ENCODE measurements around the gene DUSP22. TPM values are rescaled to one million over a fixed set of nuclear protein-coding genes. Genes with fewer than 3 reads are reported as not detected.

Gene DUSP22
- total RNA-seq, 1 donor from 2014 or later: 34.9 TPM

DNA sequence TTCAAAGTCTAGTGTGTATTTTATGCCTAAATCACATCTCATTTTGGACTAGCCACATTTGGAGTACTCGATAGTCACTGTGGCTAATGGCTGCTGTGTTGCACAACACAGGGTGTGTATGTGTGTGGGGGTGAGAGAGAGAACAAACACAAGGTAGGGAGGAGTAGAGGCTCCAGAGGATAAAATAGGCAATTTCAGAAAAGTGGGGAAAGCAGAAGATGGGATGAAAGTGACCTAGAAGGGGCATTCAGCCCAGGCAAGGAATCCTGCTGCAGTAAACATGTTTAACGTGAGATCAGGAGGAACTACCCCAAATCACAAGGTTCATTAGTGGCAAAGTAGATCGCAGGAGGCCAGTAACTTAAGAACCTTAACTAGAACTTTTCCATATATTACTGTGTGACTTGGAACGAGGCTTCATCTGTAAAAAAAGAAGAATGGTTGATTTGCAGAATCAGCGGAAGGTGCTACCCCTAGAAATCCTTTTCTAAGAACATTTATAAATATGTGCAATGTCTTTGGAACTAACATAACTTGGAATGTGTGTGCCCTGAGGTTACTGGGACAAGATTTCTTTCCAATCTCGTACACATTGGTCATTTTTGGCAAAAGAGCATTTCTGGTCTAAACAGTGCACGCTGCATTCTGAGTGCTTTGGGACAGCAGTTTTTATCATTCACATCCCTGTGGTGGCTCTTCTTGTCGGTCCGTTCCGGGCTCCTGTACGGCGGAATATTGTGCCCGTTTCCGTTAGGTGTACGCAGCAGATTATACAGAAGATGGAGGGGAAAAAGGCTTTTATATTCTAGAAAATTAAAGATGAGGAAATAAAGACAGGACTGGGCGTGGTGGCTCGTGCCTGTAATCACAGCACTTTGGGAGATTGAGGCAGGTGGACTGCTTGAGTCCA, 2.6 kb downstream of the DUSP22 start:
- peaks cover 10% of the 10 kb centered on the region for H3K4me1 ChIP-seq (ENCODE audit: insufficient read depth, low read length)
- no peaks in the 10 kb centered on the region for H3K27me3 Mint-ChIP-seq (ENCODE audit: low read depth, unreplicated experiment)
- H4K20me1 ChIP-seq (ENCODE audit: insufficient read depth, low read length): peaks cover 17% of the 10 kb centered on the region
- H3K4me2 ChIP-seq (ENCODE audit: low read length): no peak overlapping the region
- peaks cover 4% of the 10 kb centered on the region for H3K4me1 Mint-ChIP-seq (ENCODE audit: low read depth, unreplicated experiment)
- H3K4me3 Mint-ChIP-seq (ENCODE audit: unreplicated experiment): no peak overlapping the region
- H3K36me3 Mint-ChIP-seq (ENCODE audit: low read depth, unreplicated experiment): no peaks in the 10 kb centered on the region
- no peaks in the 10 kb centered on the region for H3K27me3 ChIP-seq (ENCODE audit: insufficient read depth, low read length)
- no peak overlapping the region for H3K4me3 ChIP-seq (ENCODE audit: insufficient read depth, low read depth, low read length)
- no peak overlapping the region for H2AFZ ChIP-seq (ENCODE audit: low read depth, low read length)
- peaks cover 4% of the 10 kb centered on the region for H3K79me2 ChIP-seq (ENCODE audit: insufficient read depth, low read length)
- TF ChIP-seq, protein P1, sequence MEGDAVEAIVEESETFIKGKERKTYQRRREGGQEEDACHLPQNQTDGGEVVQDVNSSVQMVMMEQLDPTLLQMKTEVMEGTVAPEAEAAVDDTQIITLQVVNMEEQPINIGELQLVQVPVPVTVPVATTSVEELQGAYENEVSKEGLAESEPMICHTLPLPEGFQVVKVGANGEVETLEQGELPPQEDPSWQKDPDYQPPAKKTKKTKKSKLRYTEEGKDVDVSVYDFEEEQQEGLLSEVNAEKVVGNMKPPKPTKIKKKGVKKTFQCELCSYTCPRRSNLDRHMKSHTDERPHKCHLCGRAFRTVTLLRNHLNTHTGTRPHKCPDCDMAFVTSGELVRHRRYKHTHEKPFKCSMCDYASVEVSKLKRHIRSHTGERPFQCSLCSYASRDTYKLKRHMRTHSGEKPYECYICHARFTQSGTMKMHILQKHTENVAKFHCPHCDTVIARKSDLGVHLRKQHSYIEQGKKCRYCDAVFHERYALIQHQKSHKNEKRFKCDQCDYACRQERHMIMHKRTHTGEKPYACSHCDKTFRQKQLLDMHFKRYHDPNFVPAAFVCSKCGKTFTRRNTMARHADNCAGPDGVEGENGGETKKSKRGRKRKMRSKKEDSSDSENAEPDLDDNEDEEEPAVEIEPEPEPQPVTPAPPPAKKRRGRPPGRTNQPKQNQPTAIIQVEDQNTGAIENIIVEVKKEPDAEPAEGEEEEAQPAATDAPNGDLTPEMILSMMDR (IDR thresholded peaks at IDR 0.05; ENCODE audit: insufficient read depth, low read depth, low read length): no peak
- TF ChIP-seq EZH2 (IDR thresholded peaks at IDR 0.05; ENCODE audit: insufficient read depth, low read length): no peak
- DNase-seq (ENCODE audit: low read depth): no peak
- no peak overlapping the region for H3K27ac ChIP-seq (ENCODE audit: low read depth, low read length)
- FAIRE-seq: no peak
- no peak overlapping the region for H3K9ac ChIP-seq (ENCODE audit: low read length)
- no peak overlapping the region for H3K27ac Mint-ChIP-seq (ENCODE audit: unreplicated experiment)
- no peaks in the 10 kb centered on the region for H3K36me3 ChIP-seq (ENCODE audit: insufficient read depth, low read length)
- no peaks in the 10 kb centered on the region for H3K9me3 ChIP-seq (ENCODE audit: insufficient read depth, low read depth, low read length)
- peaks cover 4% of the 10 kb centered on the region for H3K9me3 Mint-ChIP-seq (ENCODE audit: unreplicated experiment)

GRCh38 chr6:296151-297122, 4.2 kb downstream of the DUSP22 start:
- no peak overlapping the region for H3K27ac ChIP-seq (ENCODE audit: low read depth, low read length)
- H3K27me3 Mint-ChIP-seq (ENCODE audit: low read depth, unreplicated experiment): no peaks in the 10 kb centered on the region
- no peaks in the 10 kb centered on the region for H3K36me3 Mint-ChIP-seq (ENCODE audit: low read depth, unreplicated experiment)
- H3K4me3 ChIP-seq (ENCODE audit: insufficient read depth, low read depth, low read length): no peak overlapping the region
- H3K4me2 ChIP-seq (ENCODE audit: low read length): no peak overlapping the region
- no peak overlapping the region for H3K4me3 Mint-ChIP-seq (ENCODE audit: unreplicated experiment)
- H3K4me1 Mint-ChIP-seq (ENCODE audit: low read depth, unreplicated experiment): peaks cover 4% of the 10 kb centered on the region
- H3K9me3 ChIP-seq (ENCODE audit: insufficient read depth, low read depth, low read length): no peaks in the 10 kb centered on the region
- peaks cover 4% of the 10 kb centered on the region for H3K9me3 Mint-ChIP-seq (ENCODE audit: unreplicated experiment)
- no peak overlapping the region for H3K9ac ChIP-seq (ENCODE audit: low read length)
- H3K27ac Mint-ChIP-seq (ENCODE audit: unreplicated experiment): no peak overlapping the region
- no peak for DNase-seq (ENCODE audit: low read depth)
- peaks cover 24% of the 10 kb centered on the region for H4K20me1 ChIP-seq (ENCODE audit: insufficient read depth, low read length)
- no peaks in the 10 kb centered on the region for H3K36me3 ChIP-seq (ENCODE audit: insufficient read depth, low read length)
- H3K79me2 ChIP-seq (ENCODE audit: insufficient read depth, low read length): peaks cover 7% of the 10 kb centered on the region
- no peaks in the 10 kb centered on the region for H3K27me3 ChIP-seq (ENCODE audit: insufficient read depth, low read length)
- H2AFZ ChIP-seq (ENCODE audit: low read depth, low read length): no peak overlapping the region
- H3K4me1 ChIP-seq (ENCODE audit: insufficient read depth, low read length): peaks cover 5% of the 10 kb centered on the region
- no peak for FAIRE-seq
- TF ChIP-seq EZH2 (IDR thresholded peaks at IDR 0.05; ENCODE audit: insufficient read depth, low read length): no peak
- TF ChIP-seq, protein P1 (IDR thresholded peaks at IDR 0.05; ENCODE audit: insufficient read depth, low read depth, low read length): no peak
